ENCODE results near the gene KCNA4.
A peak's percentile ranks its signal among the peaks of the same experiment; 100 is the strongest.

The KCNA4 gene

DNA sequence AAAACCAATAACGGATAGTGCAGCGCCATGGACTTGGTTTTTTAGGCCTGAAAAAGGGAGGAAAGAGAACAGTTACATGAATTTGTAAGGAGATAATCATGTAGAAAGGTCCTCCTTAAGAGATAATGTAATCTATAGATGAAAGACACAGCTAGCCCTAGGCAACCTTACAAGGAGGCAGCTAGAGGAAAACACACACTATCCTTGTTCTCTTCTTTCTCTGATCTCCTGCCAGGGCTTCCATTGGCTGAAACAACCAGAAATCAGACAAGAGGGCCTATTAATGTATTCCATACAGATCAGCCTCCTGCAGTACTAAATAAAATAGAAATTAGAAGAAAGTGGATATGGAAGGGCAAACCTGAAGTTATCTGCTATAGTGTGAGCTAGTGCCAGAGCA, 53.0 kb downstream of the KCNA4 start:
- no peak for FAIRE-seq
- TF ChIP-seq, protein P1, sequence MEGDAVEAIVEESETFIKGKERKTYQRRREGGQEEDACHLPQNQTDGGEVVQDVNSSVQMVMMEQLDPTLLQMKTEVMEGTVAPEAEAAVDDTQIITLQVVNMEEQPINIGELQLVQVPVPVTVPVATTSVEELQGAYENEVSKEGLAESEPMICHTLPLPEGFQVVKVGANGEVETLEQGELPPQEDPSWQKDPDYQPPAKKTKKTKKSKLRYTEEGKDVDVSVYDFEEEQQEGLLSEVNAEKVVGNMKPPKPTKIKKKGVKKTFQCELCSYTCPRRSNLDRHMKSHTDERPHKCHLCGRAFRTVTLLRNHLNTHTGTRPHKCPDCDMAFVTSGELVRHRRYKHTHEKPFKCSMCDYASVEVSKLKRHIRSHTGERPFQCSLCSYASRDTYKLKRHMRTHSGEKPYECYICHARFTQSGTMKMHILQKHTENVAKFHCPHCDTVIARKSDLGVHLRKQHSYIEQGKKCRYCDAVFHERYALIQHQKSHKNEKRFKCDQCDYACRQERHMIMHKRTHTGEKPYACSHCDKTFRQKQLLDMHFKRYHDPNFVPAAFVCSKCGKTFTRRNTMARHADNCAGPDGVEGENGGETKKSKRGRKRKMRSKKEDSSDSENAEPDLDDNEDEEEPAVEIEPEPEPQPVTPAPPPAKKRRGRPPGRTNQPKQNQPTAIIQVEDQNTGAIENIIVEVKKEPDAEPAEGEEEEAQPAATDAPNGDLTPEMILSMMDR (IDR thresholded peaks at IDR 0.05; ENCODE audit: insufficient read depth, missing control alignments), result no peak
- no peak for DNase-seq (ENCODE audit: insufficient read length, low spot score)

GRCh38 chr11:29963036-29963435, 53.8 kb downstream of the KCNA4 start:
- no peak for DNase-seq (ENCODE audit: insufficient read length, low spot score)
- no peak for FAIRE-seq
- TF ChIP-seq, protein P1 (IDR thresholded peaks at IDR 0.05; ENCODE audit: insufficient read depth, missing control alignments), result no peak

GRCh38 chr11:29962243-29962642, 54.6 kb downstream of the KCNA4 start:
- FAIRE-seq (peak; percentile 71), DNase-seq (ENCODE audit: insufficient read length, low spot score) (no peak)
- TF ChIP-seq, protein P1 (IDR thresholded peaks at IDR 0.05; ENCODE audit: insufficient read depth, missing control alignments), result peak; percentile 3

Measured in D721Med (cell line).